Ammon's horn (tissue), 1 donor: ENCODE results near the gene CLEC4M.

Experiments
- DNase-seq: peaks from one replicate; pipeline ENCODE4 v3.0.0-alpha.2; 2016; ENCODE audit warnings: low spot score

CLEC4M gene

GRCh38 chr19:7762719-7763293, at the start of gene CLEC4M:
Gene CLEC4M (plus strand): TSS chr19:7763243. CDS start chr19:7763267, 24 bp downstream.
- DNase-seq: no peak

GRCh38 chr19:7715671-7716070, 47.4 kb upstream of the CLEC4M start:
- no peak for DNase-seq

GRCh38 chr19:7716762-7717161, 46.3 kb upstream of the CLEC4M start:
- no peak for DNase-seq

GRCh38 chr19:7718668-7719067, 44.4 kb upstream of the CLEC4M start:
- no peak for DNase-seq

- no peak for DNase-seq
Measured at GRCh38 chr19:7720351-7720750, 42.7 kb upstream of the CLEC4M start.

GRCh38 chr19:7722231-7722651, 40.8 kb upstream of the CLEC4M start:
- DNase-seq: no peak

- DNase-seq: no peak
Measured at GRCh38 chr19:7725791-7726190, 37.3 kb upstream of the CLEC4M start.

GRCh38 chr19:7729211-7729610, 33.8 kb upstream of the CLEC4M start:
- DNase-seq: no peak

GRCh38 chr19:7729831-7730285, 33.2 kb upstream of the CLEC4M start:
- no peak for DNase-seq

- no peak for DNase-seq
Measured at GRCh38 chr19:7730286-7731217, 32.5 kb upstream of the CLEC4M start.

- no peak for DNase-seq
Measured at GRCh38 chr19:7731218-7731595, 31.8 kb upstream of the CLEC4M start.

GRCh38 chr19:7731615-7732014, 31.4 kb upstream of the CLEC4M start:
- no peak for DNase-seq

GRCh38 chr19:7732045-7732444, 31.0 kb upstream of the CLEC4M start, which contains the start of gene CLEC4G:
Gene CLEC4G (minus strand): TSS chr19:7732110. CDS start chr19:7732102, 8 bp downstream.
- no peak for DNase-seq

- no peak for DNase-seq
Measured at GRCh38 chr19:7733376-7733775, 29.7 kb upstream of the CLEC4M start.

- DNase-seq: peak; percentile 47
Measured at GRCh38 chr19:7734220-7735203, 28.5 kb upstream of the CLEC4M start.

- DNase-seq: no peak
Measured at GRCh38 chr19:7736148-7736547, 26.9 kb upstream of the CLEC4M start.

GRCh38 chr19:7737215-7737614, 25.8 kb upstream of the CLEC4M start:
- DNase-seq: no peak

- DNase-seq: no peak
Measured at GRCh38 chr19:7738023-7738422, 25.0 kb upstream of the CLEC4M start.

GRCh38 chr19:7739211-7739755, 23.8 kb upstream of the CLEC4M start:
- no peak for DNase-seq

- no peak for DNase-seq
Measured at GRCh38 chr19:7739801-7740681, 23.0 kb upstream of the CLEC4M start.

GRCh38 chr19:7740682-7741054, 22.4 kb upstream of the CLEC4M start:
- DNase-seq: no peak
